Right lobe of liver (tissue), 4 donors: ENCODE results near the gene TMEM53.

Experiments
- CTCF ChIP-seq, 4 donors: fragments of 200-600 bp in 3 of 4; fragments of 450-650 bp in 1 of 4; IDR thresholded peaks; one replicate each; pipeline versions ENCODE4 v1.5.1 to v1.8.0; 2016 to 2022; ENCODE audit warnings: antibody characterized with exemption in 4 of 4, mild to moderate bottlenecking in 2 of 4
- POLR2A ChIP-seq: fragments of 450-650 bp; IDR thresholded peaks from one replicate; pipeline ENCODE4 v1.6.1; 2017; ENCODE audit warnings: antibody characterized with exemption, mild to moderate bottlenecking
- donor health status: DM: no; HTN: no; CAD: no.
- donor health status: DM: no; HTN: no; CAD: no.
- donor health status: DM: no; HTN: yes; CAD: no.

- TF ChIP-seq POLR2A (no peak), CTCF (IDR thresholded peaks at IDR 0.05) (no peak)
These were observed 26.4 kb downstream of the TMEM53 start for GRCh38 chr1:44647896-44648295.
